IPS-18a (cell line): ENCODE results near the gene SS18L1.

Source experiments
- H3K27ac ChIP-seq: one replicate; pipeline ENCODE4 v1.5.1; 2013; ENCODE audit warnings: low read length
- H3K27me3 ChIP-seq: one replicate; pipeline ENCODE4 v1.6.1; 2013; ENCODE audit warnings: mild to moderate bottlenecking, low read length; ENCODE audit not compliant: control insufficient read depth, insufficient read depth
- H3K36me3 ChIP-seq: one replicate; pipeline ENCODE4 v1.6.1; 2013; ENCODE audit warnings: low read depth, low read length; ENCODE audit not compliant: control insufficient read depth
- H3K4me1 ChIP-seq: one replicate; pipeline ENCODE4 v1.6.1; 2013; ENCODE audit warnings: low read depth, low read length; ENCODE audit not compliant: control insufficient read depth
- H3K4me3 ChIP-seq: one replicate; pipeline ENCODE4 v1.5.1; 2013; ENCODE audit warnings: low read length
- H3K9ac ChIP-seq: one replicate; pipeline ENCODE4 v1.6.1; 2013; ENCODE audit warnings: mild to moderate bottlenecking, low read length, moderate library complexity
- H3K9me3 ChIP-seq: one replicate; pipeline ENCODE4 v1.6.1; 2013; ENCODE audit warnings: low read depth, low read length; ENCODE audit not compliant: control insufficient read depth

Gene SS18L1

GRCh38 chr20:62208061-62208794 lies 64.7 kb downstream of the SS18L1 start:
- Histone ChIP-seq H3K9ac (no peak overlapping the region), H3K36me3 (no peaks in the 10 kb centered on the region), H3K27me3 (no peaks in the 10 kb centered on the region), H3K4me3 (no peak overlapping the region), H3K27ac (no peak overlapping the region), H3K4me1 (no peaks in the 10 kb centered on the region), H3K9me3 (no peaks in the 10 kb centered on the region)

- no peak overlapping the region for H3K4me3 ChIP-seq
- no peaks in the 10 kb centered on the region for H3K9me3 ChIP-seq
- no peak overlapping the region for H3K27ac ChIP-seq
- H3K27me3 ChIP-seq: no peaks in the 10 kb centered on the region
- no peak overlapping the region for H3K9ac ChIP-seq
- H3K4me1 ChIP-seq: no peaks in the 10 kb centered on the region
- no peaks in the 10 kb centered on the region for H3K36me3 ChIP-seq
These were observed 65.5 kb downstream of the SS18L1 start for GRCh38 chr20:62208795-62209755.

- no peak overlapping the region for H3K27ac ChIP-seq
These were observed 66.4 kb downstream of the SS18L1 start for GRCh38 chr20:62209850-62210495.

GRCh38 chr20:62210496-62210855 lies 66.9 kb downstream of the SS18L1 start:
- Histone ChIP-seq H3K9ac (no peak overlapping the region), H3K4me3 (no peak overlapping the region), H3K9me3 (no peaks in the 10 kb centered on the region), H3K36me3 (no peaks in the 10 kb centered on the region), H3K4me1 (no peaks in the 10 kb centered on the region), H3K27me3 (no peaks in the 10 kb centered on the region), H3K27ac (no peak overlapping the region)

More at GRCh38 chr20:62209850-62210495, 66.4 kb downstream of the SS18L1 start:
- no peaks in the 10 kb centered on the region for H3K36me3 ChIP-seq
- no peak overlapping the region for H3K4me3 ChIP-seq
- no peak overlapping the region for H3K9ac ChIP-seq
- no peaks in the 10 kb centered on the region for H3K27me3 ChIP-seq
- H3K4me1 ChIP-seq: no peaks in the 10 kb centered on the region
- no peaks in the 10 kb centered on the region for H3K9me3 ChIP-seq

- Histone ChIP-seq H3K9ac (no peak overlapping the region), H3K9me3 (no peaks in the 10 kb centered on the region), H3K36me3 (no peaks in the 10 kb centered on the region), H3K4me1 (no peaks in the 10 kb centered on the region), H3K27ac (no peak overlapping the region), H3K27me3 (no peaks in the 10 kb centered on the region), H3K4me3 (no peak overlapping the region)
These were observed 67.6 kb downstream of the SS18L1 start for GRCh38 chr20:62211216-62211615.

- no peak overlapping the region for H3K4me3 ChIP-seq
- H3K27me3 ChIP-seq: peaks cover under 1% of the 10 kb centered on the region
- H3K36me3 ChIP-seq: no peaks in the 10 kb centered on the region
- H3K27ac ChIP-seq: no peak overlapping the region
- H3K9me3 ChIP-seq: no peaks in the 10 kb centered on the region
- H3K9ac ChIP-seq: no peak overlapping the region
- no peaks in the 10 kb centered on the region for H3K4me1 ChIP-seq
These were observed 68.3 kb downstream of the SS18L1 start for GRCh38 chr20:62211769-62212288.

- no peak overlapping the region for H3K9ac ChIP-seq
- no peak overlapping the region for H3K27ac ChIP-seq
- no peak overlapping the region for H3K4me3 ChIP-seq
- H3K4me1 ChIP-seq: no peaks in the 10 kb centered on the region
- no peaks in the 10 kb centered on the region for H3K36me3 ChIP-seq
- peaks cover 5% of the 10 kb centered on the region for H3K27me3 ChIP-seq
- H3K9me3 ChIP-seq: no peaks in the 10 kb centered on the region
These were observed 68.7 kb downstream of the SS18L1 start for GRCh38 chr20:62212299-62212698.

GRCh38 chr20:62214067-62214466 lies 70.5 kb downstream of the SS18L1 start:
- Histone ChIP-seq H3K36me3 (no peaks in the 10 kb centered on the region), H3K9ac (no peak overlapping the region), H3K9me3 (no peaks in the 10 kb centered on the region), H3K4me1 (peaks cover 6% of the 10 kb centered on the region), H3K4me3 (no peak overlapping the region), H3K27ac (no peak overlapping the region), H3K27me3 (peaks cover 23% of the 10 kb centered on the region)

- Histone ChIP-seq H3K9me3 (no peaks in the 10 kb centered on the region), H3K4me1 (peaks cover 6% of the 10 kb centered on the region), H3K27ac (no peak overlapping the region)
These were observed 71.7 kb downstream of the SS18L1 start for GRCh38 chr20:62215020-62215990.

GRCh38 chr20:62215991-62216635 lies 72.5 kb downstream of the SS18L1 start:
- Histone ChIP-seq H3K4me1 (peaks cover 9% of the 10 kb centered on the region), H3K27ac (no peak overlapping the region), H3K4me3 (no peak overlapping the region), H3K27me3 (peaks cover 38% of the 10 kb centered on the region), H3K9me3 (no peaks in the 10 kb centered on the region), H3K36me3 (no peaks in the 10 kb centered on the region), H3K9ac (no peak overlapping the region)

More at GRCh38 chr20:62215020-62215990, 71.7 kb downstream of the SS18L1 start:
- no peaks in the 10 kb centered on the region for H3K36me3 ChIP-seq
- peaks cover 30% of the 10 kb centered on the region for H3K27me3 ChIP-seq
- no peak overlapping the region for H3K9ac ChIP-seq
- H3K4me3 ChIP-seq: no peak overlapping the region
